Ishikawa (cell line): ENCODE results near the gene COA1.

Source experiments
- CEBPB ChIP-seq: IDR thresholded peaks from 2 replicates; pipeline ENCODE4 v1.6.1; 2012
- FOXM1 ChIP-seq: IDR thresholded peaks from 2 replicates; pipeline ENCODE4 v1.6.1; 2012; ENCODE audit warnings: low read depth, borderline replicate concordance

DNA sequence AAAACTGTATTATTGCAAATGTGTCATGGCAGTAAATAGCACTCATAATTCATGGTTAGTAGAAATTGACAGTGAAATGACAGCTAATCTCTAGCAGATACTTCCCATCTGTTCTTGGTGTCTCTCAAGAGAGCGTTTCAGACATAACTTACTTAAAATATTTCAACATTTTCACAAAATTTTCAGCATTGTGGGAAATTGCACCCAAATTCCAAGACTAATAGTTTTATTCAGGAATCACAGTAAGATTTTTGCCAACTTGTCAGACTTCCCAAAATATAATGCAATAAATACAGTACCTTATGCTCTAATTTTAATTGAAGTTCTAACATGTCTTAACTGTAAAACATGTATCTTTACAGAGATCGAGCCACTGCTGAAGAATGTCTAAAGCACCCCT, 105.2 kb downstream of the COA1 start:
- TF ChIP-seq CEBPB, result no peak
- TF ChIP-seq FOXM1, result no peak
